BJ (cell line): Measurements from ENCODE around the gene WTAP. TPM values are rescaled to one million over a fixed set of nuclear protein-coding genes. Genes with fewer than 3 reads are reported as not detected.
"Not testable (repeated sequence)": the region's sequence is repeated elsewhere in the genome, so short reads cannot be mapped to it uniquely, and the experiment has no call there.

ENCODE experiments used
- CTCF ChIA-PET: fragments of 350-600 bp; formaldehyde crosslinking; extraction: SDS; loops from one replicate; lab custom pipeline; 2021; ENCODE audit warnings: antibody characterized with exemption, inconsistent platforms; lab: Yijun Ruan, JAX
- POLR2A ChIA-PET: fragments of 300-600 bp; sonication (Branson Sonifier 250); formaldehyde crosslinking; extraction: SDS; loops from one replicate; lab custom pipeline; 2021; ENCODE audit warnings: antibody characterized with exemption; lab: Charles Lee
- DNase-seq: peaks from one replicate; pipeline ENCODE4 v3.0.0-alpha.2; 2011; ENCODE audit warnings: low read depth
- H3K27me3 ChIP-seq: 2 replicates; pipeline ENCODE4 v1.6.0; 2011; ENCODE audit warnings: low read length; ENCODE audit not compliant: control insufficient read depth, insufficient read depth
- H3K36me3 ChIP-seq: 2 replicates; pipeline ENCODE4 v1.5.1; 2011; ENCODE audit warnings: low read length; ENCODE audit not compliant: control insufficient read depth, insufficient read depth
- H3K4me3 ChIP-seq: 2 replicates; pipeline ENCODE4 v1.5.1; 2011; ENCODE audit warnings: low read depth, mild to moderate bottlenecking, control low read depth, low read length
- CTCF ChIP-seq: IDR thresholded peaks from 2 replicates; pipeline ENCODE4 v1.5.1; 2011; ENCODE audit warnings: low read depth, mild to moderate bottlenecking, control low read depth, inconsistent platforms, low read length, moderate library complexity; ENCODE audit not compliant: insufficient read depth
- polyA plus RNA-seq: library from polyadenylated mRNA; depleted of rRNA; stranded (reverse); fragments of >200 nt; gene quantifications from 2 replicates; pipeline ENCODE4 v1.2.3, GENCODE V29; 2011

The WTAP gene
- polyA plus RNA-seq, 1 experiment = 10.0 TPM

GRCh38 chr6:159788753-159789376 lies 61.6 kb downstream of the WTAP start:
- TF ChIP-seq CTCF = no peak
- no peak for DNase-seq
- ChIA-PET POLR2A (interaction anchor here (0.5 to 1.7 kb wide), 3 partner anchors 29 to 107 kb away, joined by 4 to 5 read pairs (median 4); no protein-coding TSS in a partner anchor), CTCF (interaction anchor here (0.7 to 5.5 kb wide), 3 partner anchors 64 to 98 kb away, joined by 3 to 33 read pairs (median 3); no protein-coding TSS in a partner anchor)
- no peaks in the 10 kb centered on the region for H3K27me3 ChIP-seq
- peak overlapping the region; percentile 87 for H3K4me3 ChIP-seq
- peaks cover 7% of the 10 kb centered on the region for H3K36me3 ChIP-seq

- POLR2A ChIA-PET = interaction anchor here (0.5 to 1.7 kb wide), 6 partner anchors 30 to 97 kb away, joined by 3 to 5 read pairs (median 4); no protein-coding TSS in a partner anchor
- peak; percentile 99 for DNase-seq
- H3K27me3 ChIP-seq = no peaks in the 10 kb centered on the region
- no peak for TF ChIP-seq CTCF
- H3K4me3 ChIP-seq = peak within 1 kb of the TSS; percentile 87
- CTCF ChIA-PET = interaction anchor here (0.6 to 5.5 kb wide), 3 partner anchors 64 to 98 kb away, joined by 3 to 33 read pairs (median 3); no protein-coding TSS in a partner anchor
- peaks cover 6% of the 10 kb centered on the region for H3K36me3 ChIP-seq
These were observed 62.3 kb downstream of the WTAP start, which contains the start of gene TCP1 for GRCh38 chr6:159789377-159790148. Gene TCP1, minus strand, starts transcription at chr6:159789602. Its CDS starts 134 bp downstream, at chr6:159789468.

GRCh38 chr6:159790149-159790955 lies 63.0 kb downstream of the WTAP start, which contains the start of gene MRPL18:
Gene MRPL18, plus strand, starts transcription at chr6:159790467. Its CDS starts 121 bp downstream, at chr6:159790588.
- ChIA-PET POLR2A (interaction anchor here (0.6 to 1.7 kb wide), 5 partner anchors 48 to 98 kb away, joined by 3 to 5 read pairs (median 4); no protein-coding TSS in a partner anchor), CTCF (interaction anchor here (0.8 to 5.5 kb wide), 6 partner anchors 30 to 151 kb away, joined by 3 to 33 read pairs (median 3); no protein-coding TSS in a partner anchor)
- DNase-seq = peak; percentile 93
- Histone ChIP-seq H3K4me3 (peak within 1 kb of the TSS; percentile 87), H3K27me3 (no peaks in the 10 kb centered on the region), H3K36me3 (peaks cover 6% of the 10 kb centered on the region)
- TF ChIP-seq CTCF = no peak

GRCh38 chr6:159790956-159791598 lies 63.8 kb downstream of the WTAP start:
- H3K27me3 ChIP-seq = no peaks in the 10 kb centered on the region
- H3K36me3 ChIP-seq = peaks cover 6% of the 10 kb centered on the region
- POLR2A ChIA-PET = interaction anchor here (0.6 kb wide), 1 partner anchor 111 kb away, joined by 4 read pairs; no protein-coding TSS in a partner anchor
- DNase-seq = no peak
- CTCF ChIA-PET = interaction anchor here (0.8 to 5.5 kb wide), 7 partner anchors 30 to 150 kb away, joined by 3 to 33 read pairs (median 3); no protein-coding TSS in a partner anchor
- H3K4me3 ChIP-seq = peak overlapping the region; percentile 85
- no peak for TF ChIP-seq CTCF

GRCh38 chr6:159794976-159795375 lies 67.7 kb downstream of the WTAP start:
- H3K4me3 ChIP-seq, POLR2A ChIA-PET, H3K27me3 ChIP-seq, H3K36me3 ChIP-seq, CTCF ChIA-PET, DNase-seq: not testable (repeated sequence)
